ENCODE results near the gene FER1L5. TPM values are rescaled to one million over a fixed set of nuclear protein-coding genes. Genes with fewer than 3 reads are reported as not detected.
"Not testable (repeated sequence)": the region's sequence is repeated elsewhere in the genome, so short reads cannot be mapped to it uniquely, and the experiment has no call there.

FER1L5 gene
- total RNA-seq, 1 donor from 2014 or later = not detected

DNA sequence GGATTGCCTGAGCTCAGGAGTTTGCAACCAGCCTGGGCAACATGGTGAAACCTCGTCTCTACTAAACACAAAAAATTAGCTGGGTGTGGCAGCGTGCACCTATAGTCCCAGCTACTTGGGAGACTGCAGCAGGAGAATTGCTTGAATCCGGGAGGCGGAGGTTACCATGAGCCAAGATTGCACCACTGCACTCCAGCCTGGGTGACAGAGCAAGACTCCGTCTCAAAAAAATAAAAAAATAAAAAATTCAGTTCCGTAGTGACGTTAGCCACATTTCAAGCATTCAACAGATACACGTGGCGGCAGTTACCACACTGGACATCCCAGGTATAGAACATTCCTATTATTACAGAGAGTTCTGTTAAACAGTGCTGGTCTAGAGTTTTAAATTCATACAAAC is 8.9 kb upstream of the FER1L5 start:
- intact Hi-C loops (cut with micrococcal nuclease) = no loop called here

DNA sequence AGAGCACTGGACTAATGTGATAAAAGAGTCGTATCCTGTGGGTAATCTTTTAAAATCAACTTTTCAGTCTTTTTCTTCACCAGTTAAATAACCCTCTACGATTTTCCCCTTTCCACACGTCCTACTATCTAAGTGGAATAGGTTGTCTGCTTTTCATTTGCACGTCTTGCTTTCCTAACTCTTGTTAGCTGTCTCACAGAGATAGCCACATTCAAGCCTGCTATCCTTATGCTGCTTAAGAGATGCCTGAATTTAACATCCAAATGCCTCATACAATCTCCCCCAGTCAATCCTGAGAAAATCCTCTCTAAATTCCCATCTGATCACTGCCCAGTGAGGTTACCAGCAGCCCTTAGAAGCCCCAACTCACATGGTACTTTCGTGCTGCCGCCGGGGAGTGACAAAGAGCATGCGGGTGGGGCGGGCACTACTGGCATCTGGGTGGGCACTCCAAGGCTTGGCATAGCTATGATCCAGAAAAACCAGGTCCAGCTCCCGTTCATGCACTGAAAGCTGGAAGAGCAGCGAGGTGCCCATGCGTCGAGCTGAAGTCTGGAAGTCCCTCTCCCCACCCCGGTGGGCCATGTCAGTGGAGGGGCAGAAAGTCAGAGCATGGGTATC is 5.9 kb upstream of the FER1L5 start:
- intact Hi-C loops (cut with micrococcal nuclease) = loop anchor here (1.0 to 5.0 kb wide), 8 partner anchors 19 to 489 kb away; partner anchors contain the start of genes ANKRD39, ARID5A, DUSP2 and TMEM127

DNA sequence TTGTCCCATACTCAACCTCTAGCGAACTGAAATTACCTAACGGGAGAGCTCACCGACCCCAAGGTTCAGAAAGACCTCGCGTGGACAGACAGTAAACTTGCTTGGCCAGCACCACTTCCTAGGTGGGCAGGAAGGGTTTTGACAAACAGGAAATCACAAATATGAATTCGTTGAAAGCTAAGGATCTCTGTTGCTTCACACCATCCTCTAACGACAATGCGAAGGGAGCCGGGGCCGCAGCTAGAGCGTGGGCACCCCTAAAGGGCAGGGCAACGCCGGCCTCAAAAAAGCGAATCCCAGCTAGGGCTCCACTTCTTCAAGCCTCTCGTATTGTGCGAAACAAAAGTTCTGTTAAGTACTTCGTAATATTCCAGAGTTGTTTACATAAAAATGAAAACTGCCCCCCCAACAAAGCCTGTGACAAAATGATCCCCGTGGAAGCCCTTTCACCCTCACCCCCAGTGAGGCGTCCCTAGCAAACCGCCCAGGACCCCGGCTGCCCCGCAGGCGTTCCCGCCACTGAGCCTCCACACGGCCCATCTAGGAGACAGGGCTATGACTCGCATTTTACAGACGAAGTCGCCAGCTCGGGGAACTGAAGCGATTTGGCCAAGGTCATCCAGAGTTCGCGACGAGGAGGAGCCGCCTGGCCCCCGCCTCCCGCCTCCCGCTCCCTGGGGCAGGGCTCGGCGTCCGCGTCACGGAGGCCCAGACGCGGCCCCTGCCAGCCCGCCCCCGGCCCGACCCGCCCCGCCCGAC is 5.0 kb upstream of the FER1L5 start:
- intact Hi-C loops (cut with micrococcal nuclease) = loop anchor here (1.0 to 5.0 kb wide), 14 partner anchors 20 to 490 kb away; partner anchors contain the start of genes ANKRD39, ARID5A, CNNM3 and CNNM4

DNA sequence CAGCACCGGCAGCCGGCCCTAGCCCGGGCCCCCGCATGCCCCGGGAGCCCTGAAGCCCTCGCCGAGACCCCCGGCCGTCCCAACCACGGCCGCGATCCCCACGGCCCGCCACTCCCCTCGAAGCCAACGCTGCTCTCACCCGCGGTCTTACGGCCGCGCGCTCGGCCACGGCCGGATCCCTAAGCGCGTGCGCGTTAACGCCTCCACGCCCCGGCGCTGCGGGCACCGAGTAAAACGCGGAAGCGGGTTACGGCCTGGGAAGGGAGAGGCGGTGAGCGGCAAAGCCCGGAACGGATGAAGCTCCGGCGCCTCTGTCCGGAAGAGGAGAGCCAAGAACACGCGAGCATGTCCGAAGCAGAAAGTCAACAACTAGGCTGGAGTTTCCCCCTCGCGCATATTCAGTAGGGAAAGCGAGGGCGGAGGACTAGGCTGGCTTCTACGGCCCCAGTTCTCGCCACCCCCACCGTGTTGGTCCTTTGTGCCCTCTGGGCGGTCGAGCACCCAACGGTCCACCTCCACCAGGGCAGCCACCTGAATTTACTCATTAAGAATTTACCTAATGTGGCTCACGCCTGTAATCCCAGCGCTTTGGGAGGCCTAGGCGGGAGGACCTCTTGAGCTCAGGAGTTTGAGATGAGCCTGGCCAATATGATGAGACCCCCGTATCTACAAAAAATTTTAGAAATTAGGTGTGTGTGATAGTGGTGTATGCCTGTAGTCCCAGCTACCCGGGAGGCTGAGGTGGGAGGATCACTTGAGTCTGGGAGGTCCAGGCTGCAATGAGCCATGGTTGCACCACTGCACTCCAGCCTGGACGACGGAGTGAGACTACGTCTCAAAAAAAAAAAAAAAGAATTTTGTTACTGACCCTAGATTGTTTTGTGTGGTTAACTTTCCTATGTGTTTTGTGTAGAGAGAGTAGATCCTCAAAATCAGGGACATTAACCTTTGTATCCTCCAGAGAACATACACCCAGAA is 4.1 kb upstream of the FER1L5 start, which contains the start of gene KANSL3:
KANSL3 (minus strand) TSS at position 169 of the 978 bp plus-strand sequence. CDS start 1,177 bp downstream, outside the sequence.
- intact Hi-C loops (cut with micrococcal nuclease) = loop anchor here (1.0 to 5.0 kb wide), 10 partner anchors 44 to 491 kb away; partner anchors contain the start of genes ANKRD39, CNNM3, CNNM4 and DUSP2

DNA sequence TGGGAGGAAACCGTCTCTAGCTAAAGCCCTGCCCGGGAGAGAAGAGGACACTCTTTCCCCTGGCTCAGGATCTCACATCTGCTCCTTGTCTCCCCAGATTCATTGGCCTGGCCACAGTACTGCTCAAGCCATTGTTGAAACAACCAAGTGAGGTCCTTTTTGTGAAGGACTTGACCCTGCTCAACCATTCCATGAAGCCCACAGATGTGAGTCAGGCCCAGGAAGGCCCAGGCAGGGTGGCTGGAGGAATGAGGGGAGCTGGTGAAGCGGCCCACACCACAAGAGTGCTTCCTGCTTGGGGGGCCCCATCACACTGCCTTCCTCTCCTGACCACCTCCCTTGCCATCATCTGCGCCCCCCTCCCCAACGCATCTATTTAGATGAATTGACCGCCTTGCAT is 5.1 kb downstream of the FER1L5 start:
- intact Hi-C loops (cut with micrococcal nuclease) = no loop called here

DNA sequence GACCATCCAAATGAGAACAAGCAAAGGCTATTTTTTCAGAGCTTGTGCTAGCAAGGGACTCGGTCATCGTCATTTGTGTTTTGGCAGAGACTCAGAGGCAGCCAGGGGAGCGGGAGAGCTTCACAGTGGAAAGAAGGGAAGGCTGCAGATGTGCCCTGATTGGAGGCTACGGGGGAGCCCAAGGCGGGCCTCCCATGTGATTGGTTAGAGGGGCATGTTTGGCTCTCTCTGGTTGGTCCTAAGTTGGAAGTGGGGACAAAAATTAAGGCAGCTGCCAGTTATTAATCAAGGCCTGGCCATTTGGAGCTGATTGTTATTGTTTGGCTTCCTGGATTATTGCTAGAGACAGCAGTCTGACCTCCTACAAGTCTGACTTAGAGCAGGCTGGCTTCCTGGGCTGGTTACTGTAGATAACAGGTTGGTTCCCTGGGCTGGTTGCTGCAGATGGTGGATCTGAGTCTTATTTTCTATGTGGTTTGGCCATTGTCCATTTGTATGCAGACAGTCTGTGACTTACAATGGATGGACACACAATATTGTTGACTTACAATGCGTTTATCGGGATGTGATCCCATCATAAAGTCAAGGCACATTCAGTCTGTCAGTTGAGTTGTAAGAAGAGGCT is 5.9 kb downstream of the FER1L5 start:
- intact Hi-C loops (cut with micrococcal nuclease) = no loop called here

DNA sequence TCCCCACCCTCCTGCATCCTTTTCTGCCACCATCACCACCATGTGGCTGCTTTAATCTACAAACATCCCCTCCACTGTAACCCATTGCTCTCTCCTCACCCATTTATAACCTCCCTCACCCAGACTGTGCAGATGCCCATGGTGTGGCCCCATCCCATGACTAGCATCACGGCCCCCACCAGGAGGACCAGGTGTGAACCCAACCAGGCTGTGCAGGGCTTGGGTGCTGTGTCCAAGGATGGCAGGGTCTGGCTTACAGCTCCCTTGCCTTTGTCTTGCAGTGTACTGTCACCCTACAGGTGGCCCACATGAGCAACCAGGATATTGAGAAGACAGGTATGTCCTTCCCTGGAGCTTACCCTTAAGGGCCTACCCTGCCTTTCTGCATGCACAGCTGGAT is 6.8 kb downstream of the FER1L5 start:
- intact Hi-C loops (cut with micrococcal nuclease) = no loop called here

DNA sequence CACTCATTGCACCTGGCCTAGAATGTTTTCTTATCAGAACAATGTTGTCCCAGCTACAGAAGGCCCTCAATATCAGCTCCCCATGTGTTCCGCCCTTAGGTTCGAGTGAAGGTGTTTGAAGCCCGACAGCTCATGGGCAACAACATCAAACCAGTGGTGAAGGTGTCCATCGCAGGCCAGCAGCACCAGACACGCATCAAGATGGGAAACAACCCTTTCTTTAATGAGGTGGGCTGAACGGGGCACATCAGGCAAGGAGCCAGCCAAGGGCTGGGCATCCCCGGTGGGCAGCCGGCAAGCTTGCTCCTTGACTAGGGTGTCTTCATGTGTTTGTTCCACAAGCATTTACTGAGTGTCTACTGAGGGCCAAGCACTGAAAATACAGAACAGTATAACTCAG is 9.2 kb downstream of the FER1L5 start:
- intact Hi-C loops (cut with micrococcal nuclease) = no loop called here

DNA sequence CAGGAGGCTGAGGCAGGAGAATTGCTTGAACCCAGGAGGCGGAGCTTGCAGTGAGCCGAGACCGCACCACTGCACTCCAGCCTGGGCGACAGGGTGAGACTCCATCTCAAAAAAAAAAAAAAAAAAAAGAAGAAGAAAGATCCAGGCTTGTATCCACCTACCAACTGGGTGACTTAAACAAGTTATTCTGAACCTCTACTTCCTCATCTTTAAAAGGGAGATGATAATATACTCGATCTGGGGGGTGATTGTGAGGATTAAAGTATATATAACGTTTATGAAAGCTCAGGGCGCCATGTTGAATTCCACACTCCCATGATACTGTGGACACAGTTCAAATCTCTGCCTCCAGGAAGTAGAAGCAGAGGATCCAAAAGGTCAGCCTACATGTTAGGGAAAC is 12.2 kb downstream of the FER1L5 start:
- intact Hi-C loops (cut with micrococcal nuclease) = not testable (repeated sequence)

DNA sequence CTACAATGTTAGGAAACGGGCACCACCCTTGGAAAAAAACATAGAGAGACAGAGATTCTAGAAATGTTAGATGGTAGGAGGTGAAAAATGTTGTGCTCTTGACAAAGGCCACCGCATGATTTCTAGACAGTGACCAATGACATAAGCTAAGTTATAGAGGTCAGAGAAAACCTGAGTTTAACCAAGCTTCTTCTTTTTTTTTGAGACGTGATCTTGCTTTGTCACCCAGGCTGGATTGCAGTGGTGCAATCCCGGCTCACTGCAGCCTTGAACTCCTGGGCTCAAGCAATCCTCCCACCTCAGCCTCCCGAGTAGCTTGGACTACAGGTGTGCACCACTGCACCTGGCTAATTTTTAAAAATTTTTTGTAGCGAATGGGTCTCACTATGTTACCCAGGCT is 13.0 kb downstream of the FER1L5 start:
- intact Hi-C loops (cut with micrococcal nuclease) = no loop called here

DNA sequence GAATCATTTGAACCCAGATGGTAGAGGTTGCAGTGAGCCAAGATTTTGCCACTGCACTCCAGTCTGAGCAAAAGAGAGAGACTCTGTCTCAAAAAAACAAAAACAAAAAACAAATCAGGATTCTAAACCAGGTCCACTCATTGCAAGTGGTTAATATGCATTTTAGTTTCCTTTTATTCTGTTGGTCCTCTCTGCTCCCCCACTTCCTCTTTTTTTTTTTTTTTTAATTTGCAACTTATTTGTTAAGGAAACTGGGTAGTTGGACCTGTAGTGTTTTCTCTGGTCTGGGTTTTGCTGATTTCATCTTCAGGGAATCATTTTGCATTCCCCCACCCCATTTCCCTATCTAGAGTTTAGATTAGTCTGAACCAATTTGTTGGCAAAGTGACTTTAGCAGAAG is 14.0 kb downstream of the FER1L5 start:
- intact Hi-C loops (cut with micrococcal nuclease) = no loop called here

DNA sequence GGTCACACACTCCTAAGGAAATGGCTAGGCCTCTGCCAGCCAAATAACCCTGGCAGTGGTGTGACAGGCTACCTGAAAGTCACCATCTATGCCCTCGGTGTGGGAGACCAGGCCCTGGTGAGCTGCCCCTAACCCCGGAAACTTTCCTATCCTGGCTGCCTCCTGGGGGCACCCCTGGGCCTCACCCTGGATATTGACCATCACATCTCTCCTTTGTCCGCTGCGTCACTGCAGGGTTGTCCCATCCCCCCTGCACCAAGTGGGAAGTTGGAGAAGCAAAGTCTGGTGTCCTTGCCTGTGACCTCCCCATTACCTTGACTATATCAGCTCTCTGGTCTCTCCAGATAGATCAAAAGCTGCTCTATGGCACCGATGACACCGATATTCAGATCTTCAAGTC is 18.8 kb downstream of the FER1L5 start:
- intact Hi-C loops (cut with micrococcal nuclease) = no loop called here

DNA sequence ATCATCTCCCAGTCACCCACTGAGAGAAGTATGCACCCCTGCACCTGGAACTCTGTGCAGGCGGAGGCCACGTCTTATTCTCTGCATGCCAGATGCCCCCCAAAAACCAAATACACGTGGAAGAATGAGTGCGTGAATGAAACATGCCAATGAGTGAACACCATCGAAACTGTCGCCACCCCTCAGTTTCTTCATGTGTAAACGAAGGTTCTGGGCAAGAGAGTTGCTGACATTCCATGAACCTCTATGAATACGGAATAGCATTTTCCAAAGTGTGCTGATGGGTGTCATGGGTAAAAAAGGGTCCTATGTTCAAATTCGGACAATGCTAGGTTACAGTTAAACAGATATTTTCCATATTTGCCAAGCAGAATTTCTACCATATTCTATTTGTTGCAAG is 19.8 kb downstream of the FER1L5 start:
- intact Hi-C loops (cut with micrococcal nuclease) = no loop called here

DNA sequence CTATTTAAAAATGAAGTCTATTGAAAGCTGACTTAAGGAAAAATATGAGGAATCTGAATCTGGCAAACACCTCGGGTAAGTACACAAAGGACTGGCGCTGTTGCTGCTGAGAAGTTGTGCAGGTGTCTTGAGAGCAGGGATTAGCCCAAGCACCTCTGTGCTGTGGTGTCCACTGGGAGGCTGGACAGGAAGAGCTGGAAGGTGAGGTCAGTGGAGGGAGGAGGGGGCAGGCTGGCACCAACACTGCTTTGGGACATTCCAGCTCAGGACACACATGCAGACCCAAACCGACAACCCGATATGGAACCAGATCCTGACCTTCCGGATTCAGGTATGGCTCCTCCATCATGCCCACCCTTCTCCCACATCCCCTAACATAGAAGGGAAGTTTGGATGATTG is 20.6 kb downstream of the FER1L5 start:
- intact Hi-C loops (cut with micrococcal nuclease) = no loop called here

DNA sequence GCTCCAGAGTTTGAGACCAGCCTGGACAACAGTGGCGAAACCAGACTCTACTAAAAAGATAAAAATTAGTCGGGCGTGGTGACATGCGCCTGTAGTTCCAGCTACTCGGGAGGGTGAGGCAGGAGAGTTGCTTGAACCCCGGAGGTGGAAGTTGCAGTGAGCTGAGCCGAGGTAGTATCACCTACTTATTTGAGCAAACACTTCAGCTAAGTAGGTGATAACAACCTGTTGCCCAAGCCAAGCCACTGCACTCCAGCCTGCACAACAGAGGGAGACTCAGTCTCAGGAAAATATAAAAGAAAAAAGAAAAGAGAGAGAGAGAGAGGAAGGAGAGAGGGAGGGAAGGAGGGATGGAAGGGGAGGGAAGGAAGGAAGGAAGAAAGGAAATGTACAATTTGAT is 21.3 kb downstream of the FER1L5 start:
- intact Hi-C loops (cut with micrococcal nuclease) = no loop called here

DNA sequence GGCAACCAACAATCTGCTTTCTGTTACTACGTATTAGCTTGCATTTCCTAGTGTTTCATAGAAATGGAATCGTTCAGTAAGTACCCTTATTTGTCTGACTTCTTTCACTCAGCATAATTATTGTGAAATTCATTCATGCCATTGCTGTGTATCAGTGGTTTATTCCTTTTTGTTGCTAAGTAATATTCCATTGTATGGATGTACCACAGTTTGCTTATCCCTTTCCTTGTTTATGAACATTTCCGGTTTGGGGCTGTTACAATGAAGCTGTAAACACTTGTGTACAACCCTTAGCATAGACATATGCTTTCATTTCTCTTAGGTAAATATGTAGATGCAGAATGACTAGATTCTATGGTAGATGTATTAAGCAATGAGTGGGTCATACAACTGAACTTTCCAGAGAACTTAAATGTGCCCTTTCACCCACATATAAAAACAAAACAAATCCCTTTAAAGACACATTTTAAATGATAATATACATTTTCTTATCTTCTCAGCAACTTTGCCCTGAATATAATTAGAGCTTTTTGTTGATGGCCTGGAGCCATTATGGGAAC is 21.9 kb downstream of the FER1L5 start:
- intact Hi-C loops (cut with micrococcal nuclease) = no loop called here

DNA sequence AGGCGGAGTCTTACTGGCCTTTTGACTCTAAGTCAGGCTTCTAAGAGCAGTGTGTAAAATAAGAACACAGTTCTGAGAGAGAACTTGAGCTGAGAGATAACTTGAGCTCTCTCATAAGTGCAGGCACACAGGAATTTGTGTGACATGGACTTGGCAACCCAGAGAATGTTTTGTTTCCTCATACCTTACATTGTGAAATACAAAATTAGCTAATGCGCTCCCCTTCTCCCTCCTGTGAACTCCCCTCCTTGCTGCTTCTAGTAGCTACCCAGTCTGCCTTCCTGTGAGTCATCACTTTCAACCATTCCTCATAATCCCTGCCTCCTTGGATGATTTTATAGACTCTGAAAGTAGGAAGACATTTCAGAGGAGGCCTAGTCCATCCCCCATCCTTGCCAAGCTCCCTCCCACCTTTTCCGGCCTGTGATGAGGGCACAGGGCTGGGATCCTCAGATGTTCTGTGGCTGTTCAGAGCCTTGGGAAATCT is 22.6 kb downstream of the FER1L5 start:
- intact Hi-C loops (cut with micrococcal nuclease) = no loop called here

DNA sequence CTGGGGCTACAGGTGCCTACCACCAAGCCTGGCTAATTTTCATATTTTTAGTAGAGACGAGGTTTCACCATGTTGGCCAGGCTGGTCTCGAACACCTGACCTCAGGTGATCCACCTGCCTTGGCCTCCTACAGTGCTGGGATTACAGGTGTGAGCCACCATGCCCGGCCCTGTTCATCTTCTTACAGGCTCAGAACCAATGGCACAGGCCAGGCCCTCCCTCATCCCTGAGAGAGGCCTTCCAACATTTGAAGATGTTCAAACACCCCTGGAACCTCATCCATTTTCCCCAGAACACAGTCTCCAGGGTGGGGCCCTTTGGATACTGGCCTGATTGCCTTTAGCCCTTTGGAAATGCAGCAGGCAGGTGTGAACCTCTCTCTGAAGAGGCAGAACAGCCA is 23.2 kb downstream of the FER1L5 start:
- intact Hi-C loops (cut with micrococcal nuclease) = not testable (repeated sequence)

DNA sequence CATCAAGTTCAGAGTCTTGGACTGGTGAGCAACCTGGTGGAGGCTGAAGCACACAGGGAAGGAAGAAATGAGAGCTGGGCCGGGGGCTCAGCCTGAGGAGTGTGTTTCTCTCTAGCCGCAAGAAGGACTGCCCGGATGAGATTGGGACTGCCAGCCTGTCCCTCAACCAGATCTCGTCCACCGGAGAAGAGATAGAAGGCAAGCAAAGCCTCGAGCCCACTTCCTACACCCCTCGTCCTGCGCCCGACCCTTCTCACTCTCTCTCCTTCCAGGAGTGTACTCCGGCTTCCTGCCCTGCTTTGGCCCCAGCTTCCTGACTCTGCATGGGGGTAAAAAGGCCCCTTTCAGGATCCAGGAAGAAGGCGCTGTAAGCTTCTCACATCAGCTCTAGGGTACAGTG is 26.2 kb downstream of the FER1L5 start:
- intact Hi-C loops (cut with micrococcal nuclease) = no loop called here

DNA sequence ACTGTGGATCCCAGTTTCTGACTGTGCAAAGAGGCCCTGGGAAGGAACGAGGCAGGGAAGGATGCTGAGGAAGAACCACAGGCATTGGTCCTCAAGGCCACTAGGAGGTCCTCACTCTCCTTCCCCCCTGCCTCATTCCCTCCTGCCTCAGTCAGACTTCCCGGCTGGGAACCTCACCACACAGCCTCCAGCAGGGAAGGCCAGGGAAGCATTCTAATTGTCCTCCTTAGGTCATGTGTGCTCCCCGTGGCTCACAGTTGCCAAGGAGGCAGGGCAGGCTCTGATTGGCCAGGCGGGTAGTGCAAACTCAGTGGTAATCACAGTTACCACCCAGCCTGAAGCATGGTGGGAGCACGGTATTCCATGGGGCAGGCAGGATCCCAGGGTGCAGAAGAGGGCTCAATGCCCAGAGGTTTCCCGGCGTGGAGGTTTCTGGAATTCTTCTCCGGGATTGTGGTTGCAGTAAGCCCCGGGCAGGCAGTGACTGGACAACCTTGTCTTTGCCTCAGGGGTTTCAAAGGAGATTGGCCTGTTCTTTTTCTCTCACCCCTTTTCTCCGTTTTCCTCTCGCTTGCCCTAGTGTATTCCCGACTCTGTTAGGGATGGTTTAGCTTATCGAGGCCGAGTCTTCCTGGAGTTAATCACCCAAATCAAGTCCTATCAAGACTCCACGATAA is 27.1 kb downstream of the FER1L5 start:
- intact Hi-C loops (cut with micrococcal nuclease) = no loop called here

All from T-helper 1 cell treated with Interleukin-12 subunit alpha and Interleukin-12 subunit beta and Interleukin-4 antibody, amounts not matched to agents 30 ng/mL and 1 ng/mL, for 36 hours (primary cell).